ENCODE results near the gene CTR9.

CTR9 gene

DNA sequence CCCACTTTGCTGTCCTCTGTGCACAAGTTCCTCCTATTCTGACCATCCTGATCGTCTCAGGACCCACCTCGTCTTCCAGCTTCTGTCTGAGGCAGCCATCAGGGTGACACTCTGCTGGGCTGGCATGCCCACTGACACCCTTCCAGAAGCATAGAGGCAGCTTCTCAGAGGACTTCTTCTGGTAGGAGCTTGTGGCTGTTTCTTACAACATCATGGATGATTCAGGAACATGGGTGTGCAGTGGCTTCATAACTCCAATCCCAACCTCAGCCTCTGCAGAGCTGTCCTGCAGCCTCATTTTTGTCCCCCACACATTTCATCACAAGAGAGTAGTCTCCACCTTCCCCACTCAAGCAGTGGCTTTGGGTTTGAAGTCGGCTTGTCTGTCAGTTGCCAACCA is 20.9 kb upstream of the CTR9 start:
- no peak for DNase-seq
- TF ChIP-seq CTCF (IDR thresholded peaks at IDR 0.05) = no peak
- H3K4me3 Mint-ChIP-seq = peak overlapping the region; percentile 40
- H3K9me3 Mint-ChIP-seq = peaks cover 15% of the 10 kb centered on the region
- peaks cover 9% of the 10 kb centered on the region for H3K36me3 Mint-ChIP-seq (ENCODE audit: low read depth)
- peaks cover 15% of the 10 kb centered on the region for H3K27me3 Mint-ChIP-seq (ENCODE audit: low read depth, poor library complexity)
- H3K4me1 Mint-ChIP-seq = peaks cover 39% of the 10 kb centered on the region
- no peak overlapping the region for H3K27ac Mint-ChIP-seq

DNA sequence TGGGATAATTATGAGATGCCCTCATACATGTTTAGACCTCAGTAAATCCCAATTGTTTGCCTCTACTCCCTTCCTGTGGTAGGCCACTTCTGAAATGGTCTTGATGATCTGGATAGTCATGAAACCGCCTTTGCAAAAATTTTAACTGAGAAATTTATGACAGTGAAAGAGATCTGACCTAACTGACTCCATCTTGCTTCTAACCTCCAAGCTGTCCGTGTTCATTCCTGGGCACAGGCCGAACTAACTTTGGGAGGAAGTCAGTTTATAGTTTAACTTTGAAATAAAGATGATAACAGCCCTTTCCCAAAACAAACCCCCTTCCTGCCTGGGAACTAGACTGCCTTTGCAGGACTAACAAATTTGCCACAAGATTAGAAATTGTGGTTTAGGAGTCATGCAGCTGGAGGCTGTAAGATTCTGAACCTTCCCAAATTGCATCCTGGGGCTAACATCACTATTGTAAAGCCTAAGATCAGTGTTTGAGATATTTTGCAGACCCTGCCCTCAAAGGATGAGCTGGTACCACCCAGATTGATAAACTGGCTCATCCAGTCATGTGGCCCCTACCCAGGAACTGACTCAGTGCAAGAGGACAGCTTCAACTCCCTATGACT is 19.9 kb upstream of the CTR9 start:
- no peak overlapping the region for H3K27ac Mint-ChIP-seq
- DNase-seq = no peak
- no peak for TF ChIP-seq CTCF (IDR thresholded peaks at IDR 0.05)
- peaks cover 15% of the 10 kb centered on the region for H3K27me3 Mint-ChIP-seq (ENCODE audit: low read depth, poor library complexity)
- H3K4me3 Mint-ChIP-seq = no peak overlapping the region
- peaks cover 9% of the 10 kb centered on the region for H3K9me3 Mint-ChIP-seq
- H3K36me3 Mint-ChIP-seq (ENCODE audit: low read depth) = no peaks in the 10 kb centered on the region
- H3K4me1 Mint-ChIP-seq = peaks cover 45% of the 10 kb centered on the region

GRCh38 chr11:10735481-10736475 is 15.3 kb upstream of the CTR9 start:
- Mint-ChIP-seq H3K9me3 (peaks cover 5% of the 10 kb centered on the region), H3K36me3 (ENCODE audit: low read depth) (no peaks in the 10 kb centered on the region), H3K27ac (no peak overlapping the region), H3K27me3 (ENCODE audit: low read depth, poor library complexity) (peaks cover 19% of the 10 kb centered on the region), H3K4me3 (peak overlapping the region; percentile 71), H3K4me1 (peaks cover 18% of the 10 kb centered on the region)
- TF ChIP-seq CTCF (IDR thresholded peaks at IDR 0.05) = peak; percentile 98
- DNase-seq = peak; percentile 98

DNA sequence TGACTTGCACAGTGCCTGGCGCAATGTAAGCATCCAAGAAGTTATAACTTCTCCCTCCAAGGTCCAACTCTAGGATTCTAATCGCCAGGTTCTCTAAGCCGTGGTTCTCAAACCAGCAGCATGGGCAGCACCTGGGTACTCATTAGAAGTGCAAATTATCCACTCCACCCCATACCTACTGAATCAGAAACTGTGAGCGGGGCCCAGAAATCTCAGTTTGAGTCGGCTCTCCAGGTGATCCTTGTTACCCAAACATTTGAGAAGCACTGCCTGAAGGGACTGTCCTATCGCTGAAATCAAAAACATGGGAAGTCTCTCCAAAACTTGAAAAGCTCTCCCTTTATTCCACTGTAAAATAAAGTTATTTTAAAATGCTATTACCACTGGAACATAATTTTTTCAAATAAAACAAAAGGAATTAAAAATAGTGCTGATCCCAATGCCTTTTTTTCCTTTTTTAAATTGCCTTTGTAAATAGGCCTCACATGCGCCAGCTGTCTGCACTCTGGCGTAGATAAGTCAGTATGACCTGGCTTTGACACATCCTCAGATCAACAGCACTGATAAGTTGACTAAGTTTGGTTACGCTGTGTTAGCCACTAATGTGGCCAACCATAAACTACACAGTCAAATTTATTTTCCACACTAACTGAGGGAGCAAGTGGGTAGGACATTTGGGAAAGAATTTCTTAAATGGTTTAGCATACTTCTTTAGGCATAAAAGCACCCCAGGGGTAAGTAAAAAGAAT is 8.4 kb upstream of the CTR9 start:
- no peak for DNase-seq
- no peaks in the 10 kb centered on the region for H3K9me3 Mint-ChIP-seq
- no peak overlapping the region for H3K4me3 Mint-ChIP-seq
- peaks cover 10% of the 10 kb centered on the region for H3K27me3 Mint-ChIP-seq (ENCODE audit: low read depth, poor library complexity)
- peaks cover 18% of the 10 kb centered on the region for H3K4me1 Mint-ChIP-seq
- peak overlapping the region; percentile 42 for H3K27ac Mint-ChIP-seq
- no peaks in the 10 kb centered on the region for H3K36me3 Mint-ChIP-seq (ENCODE audit: low read depth)
- TF ChIP-seq CTCF (IDR thresholded peaks at IDR 0.05) = no peak

- H3K36me3 Mint-ChIP-seq (ENCODE audit: low read depth) = no peaks in the 10 kb centered on the region
- H3K27me3 Mint-ChIP-seq (ENCODE audit: low read depth, poor library complexity) = peaks cover 10% of the 10 kb centered on the region
- no peak overlapping the region for H3K4me3 Mint-ChIP-seq
- H3K4me1 Mint-ChIP-seq = peaks cover 18% of the 10 kb centered on the region
- DNase-seq = no peak
- no peaks in the 10 kb centered on the region for H3K9me3 Mint-ChIP-seq
- TF ChIP-seq CTCF (IDR thresholded peaks at IDR 0.05) = no peak
- no peak overlapping the region for H3K27ac Mint-ChIP-seq
Observed at GRCh38 chr11:10743354-10744000, 7.6 kb upstream of the CTR9 start.

All from nephron progenitor cell (in vitro differentiated cells).